Endothelial cell of umbilical vein (primary cell): ENCODE measurements around the gene ACAP1. TPM values are rescaled to one million over a fixed set of nuclear protein-coding genes. Genes with fewer than 3 reads are reported as not detected.
A peak's percentile ranks its signal among the peaks of the same experiment; 100 is the strongest.

Experiments
- BruUV-seq: library from RNA; stranded (reverse); fragments of 400-500 nt; replicated peaks from 2 replicates; lab custom pipeline; 2021; lab: Mats Ljungman, UMichigan
- CTCF ChIA-PET: fragments of 300-600, 350-600 bp; sonication (Branson Sonifier 250); formaldehyde crosslinking; loops from one replicate; lab custom pipeline; 2021; ENCODE audit warnings: antibody characterized with exemption, inconsistent platforms; lab: Charles Lee
- POLR2A ChIA-PET: fragments of 300-600, 350-600 bp; sonication (Branson Sonifier 250); formaldehyde crosslinking; loops from one replicate; lab custom pipeline; 2021; ENCODE audit warnings: antibody characterized with exemption, inconsistent platforms; lab: Charles Lee
- DNase-seq: peaks from one replicate; pipeline ENCODE4 v3.0.0-alpha.2; 2011; ENCODE audit warnings: low read depth, low spot score
- FAIRE-seq: peaks from 2 replicates; lab custom pipeline; 2011; peaks lifted over from hg19 to GRCh38; lab: Jason Lieb, UNC
- H2AFZ ChIP-seq: 2 replicates; pipeline ENCODE4 v1.6.0; 2012; ENCODE audit warnings: low read depth, low read length, control low read depth, inconsistent platforms
- H3K27ac ChIP-seq: 2 replicates; pipeline ENCODE4 v1.5.1; 2011; ENCODE audit warnings: low read depth, mild to moderate bottlenecking, control low read depth, low read length, moderate library complexity; ENCODE audit not compliant: insufficient read depth
- H3K27me3 ChIP-seq, 2 experiments: 2 replicates each; pipeline versions ENCODE4 v1.6.0 to v1.6.1; 2011; ENCODE audit warnings: low read length in 2 of 2, mixed read lengths in 1 of 2; ENCODE audit not compliant: control insufficient read depth in 2 of 2, insufficient read depth in 2 of 2
- H3K36me3 ChIP-seq, 2 experiments: 2 replicates in 1 of 2; 3 replicates in 1 of 2; pipeline ENCODE4 v1.5.1; 2011; ENCODE audit warnings: low read length in 2 of 2, mild to moderate bottlenecking in 1 of 2, moderate library complexity in 1 of 2; ENCODE audit not compliant: control insufficient read depth in 2 of 2, insufficient read depth in 2 of 2; ENCODE audit errors: extremely low read depth in 1 of 2
- H3K4me1 ChIP-seq: 3 replicates; pipeline ENCODE4 v1.5.1; 2011; ENCODE audit warnings: mild to moderate bottlenecking, low read length; ENCODE audit not compliant: control insufficient read depth, insufficient read depth; ENCODE audit errors: extremely low read depth
- H3K4me2 ChIP-seq: 2 replicates; pipeline ENCODE4 v1.6.1; 2011; ENCODE audit warnings: low read length, control low read depth, mixed read lengths; ENCODE audit not compliant: insufficient read depth
- H3K4me3 ChIP-seq, 3 experiments: fragments of 200-600 bp in 1 of 3; sonication (generic), shearing (Covaris generic) in 1 of 3; replicated peaks in 1 of 3; 2 replicates each; pipeline ENCODE4 v1.5.1; 2011 to 2016; ENCODE audit warnings: control low read depth in 3 of 3, low read length in 3 of 3, mild to moderate bottlenecking in 2 of 3, inconsistent platforms in 1 of 3, low read depth in 1 of 3, moderate library complexity in 1 of 3; ENCODE audit not compliant: insufficient read depth in 1 of 3
- H3K79me2 ChIP-seq: 2 replicates; pipeline ENCODE4 v1.6.0; 2012; ENCODE audit warnings: low read length, inconsistent platforms; ENCODE audit not compliant: control insufficient read depth, insufficient read depth
- H3K9ac ChIP-seq: replicated peaks from 2 replicates; pipeline ENCODE3; 2011; ENCODE audit warnings: low read length, control low read depth; ENCODE audit not compliant: insufficient read depth; ENCODE audit errors: extremely low read depth
- H3K9me1 ChIP-seq: replicated peaks from 3 replicates; pipeline ENCODE4 v1.6.0; 2011; ENCODE audit warnings: mild to moderate bottlenecking, low read length; ENCODE audit not compliant: control insufficient read depth, insufficient read depth; ENCODE audit errors: extremely low read depth
- H3K9me3 ChIP-seq: replicated peaks from 2 replicates; pipeline ENCODE4 v1.5.1; 2012; ENCODE audit warnings: low read length, inconsistent platforms; ENCODE audit not compliant: control insufficient read depth, insufficient read depth
- H4K20me1 ChIP-seq: replicated peaks from 2 replicates; pipeline ENCODE3; 2011; ENCODE audit warnings: mild to moderate bottlenecking, low read length; ENCODE audit not compliant: control insufficient read depth, insufficient read depth; ENCODE audit errors: extremely low read depth
- EZH2 ChIP-seq: IDR thresholded peaks from 2 replicates; pipeline ENCODE4 v1.6.1; 2012; ENCODE audit warnings: borderline replicate concordance, low read depth, mild to moderate bottlenecking, moderate library complexity, low read length, inconsistent platforms; ENCODE audit not compliant: severe bottlenecking
- GATA2 ChIP-seq: IDR thresholded peaks from 2 replicates; pipeline ENCODE4 v1.7.0; 2011; ENCODE audit warnings: low read depth, mild to moderate bottlenecking, moderate library complexity, mixed read lengths, low read length; ENCODE audit not compliant: insufficient read length, insufficient read depth
- JUN ChIP-seq: IDR thresholded peaks from 2 replicates; pipeline ENCODE4 v1.6.1; 2011; ENCODE audit warnings: borderline replicate concordance, low read depth; ENCODE audit not compliant: insufficient read length, insufficient read depth
- MYC ChIP-seq: IDR thresholded peaks from one replicate; pipeline ENCODE4 v1.6.1; 2011; ENCODE audit warnings: mild to moderate bottlenecking, low read depth, low read length
- POLR2A ChIP-seq: IDR thresholded peaks from 2 replicates; pipeline ENCODE4 v1.6.1; 2012; ENCODE audit warnings: low read depth, mild to moderate bottlenecking, control low read depth, low read length
- POLR2AphosphoS5 ChIP-seq: IDR thresholded peaks from 2 replicates; pipeline ENCODE4 v1.6.1; 2012; ENCODE audit warnings: low read depth, mild to moderate bottlenecking, control low read depth, low read length, moderate library complexity; ENCODE audit not compliant: insufficient read depth
- dilution Hi-C: fragments of 300-500 bp; cut with MboI; formaldehyde crosslinking; loops from one replicate; pipeline ENCODE4 v1.15.0; 2019; ENCODE audit warnings: low sequenced_read_pairs; ENCODE audit not compliant: extremely low pct_ligation_motif_present
- intact Hi-C: fragments of 100-400 bp; cut with micrococcal nuclease; formaldehyde crosslinking; loops from one replicate; pipeline ENCODE4 v1.10.0; 2022
- polyA plus RNA-seq, 4 experiments: library from polyadenylated mRNA; depleted of rRNA in 3 of 4; stranded (reverse) in 3 of 4; unstranded in 1 of 4; fragments of >200 nt; gene quantifications; 2 replicates each; pipeline versions ENCODE4 v1.2.1 to v1.2.3, GENCODE V29; 2011 to 2012; ENCODE audit warnings: missing spikeins in 1 of 4
- total RNA-seq: library from RNA; stranded (reverse); gene quantifications from 2 replicates; pipeline ENCODE4 v1.2.3, GENCODE V29; 2021
- TF ChIP-seq, protein P1 (sequence below): IDR thresholded peaks from 2 replicates; pipeline ENCODE4 v1.6.1; 2011; ENCODE audit not compliant: insufficient read depth, insufficient read length
- TF ChIP-seq, protein P2 (sequence below), 2 donors: IDR thresholded peaks; 1 replicate in 1 of 2; 2 replicates in 1 of 2; pipeline ENCODE4 v1.5.1; 2011; ENCODE audit warnings: low read length in 2 of 2, mild to moderate bottlenecking in 2 of 2, moderate library complexity in 2 of 2, control low read depth in 1 of 2, inconsistent platforms in 1 of 2, low read depth in 1 of 2; ENCODE audit not compliant: insufficient read depth in 1 of 2; ENCODE audit errors: extremely low read depth in 1 of 2

The ACAP1 gene
- total and polyA plus RNA-seq, 2 donors (not counting 3 experiments of a cell fraction or from before 2014, with no cell fraction given): 0.46 TPM; not detected in 1

GRCh38 chr17:7313890-7314718 lies 22.2 kb upstream of the ACAP1 start:
- DNase-seq (no peak), FAIRE-seq (no peak)
- Histone ChIP-seq H3K27ac (peak overlapping the region; percentile 65), H3K4me2 (peak overlapping the region; percentile 60), H4K20me1 (peaks cover 4% of the 10 kb centered on the region), H3K9ac (peak overlapping the region; percentile 49), H3K9me3 (no peaks in the 10 kb centered on the region), H2AFZ (no peak overlapping the region), H3K4me3 (peak overlapping the region in 2 of 3 experiments; percentile 64 to 87), H3K4me1 (peaks cover 35% of the 10 kb centered on the region), H3K27me3 (no peaks in the 10 kb centered on the region), H3K79me2 (peaks cover 32% of the 10 kb centered on the region), H3K36me3 (peaks cover 33 to 51% of the 10 kb centered on the region in 2 experiments), H3K9me1 (no peaks in the 10 kb centered on the region)
- TF ChIP-seq POLR2A (peak; percentile 30), JUN (no peak), POLR2AphosphoS5 (peak; percentile 40)
- BruUV-seq: TSS peak; percentile 48
- dilution Hi-C loops (no loop called here), intact Hi-C loops (no loop called here)
- CTCF ChIA-PET: interaction anchor here (0.7 to 1.8 kb wide), 6 partner anchors 15 to 268 kb away, joined by 3 to 10 read pairs (median 4); partner anchors contain the start of genes NEURL4 and SLC2A4
- POLR2A ChIA-PET: interaction anchor here (1.0 kb wide), 1 partner anchor 15 kb away, joined by 3 read pairs; the partner anchor contains the start of gene NEURL4

DNA sequence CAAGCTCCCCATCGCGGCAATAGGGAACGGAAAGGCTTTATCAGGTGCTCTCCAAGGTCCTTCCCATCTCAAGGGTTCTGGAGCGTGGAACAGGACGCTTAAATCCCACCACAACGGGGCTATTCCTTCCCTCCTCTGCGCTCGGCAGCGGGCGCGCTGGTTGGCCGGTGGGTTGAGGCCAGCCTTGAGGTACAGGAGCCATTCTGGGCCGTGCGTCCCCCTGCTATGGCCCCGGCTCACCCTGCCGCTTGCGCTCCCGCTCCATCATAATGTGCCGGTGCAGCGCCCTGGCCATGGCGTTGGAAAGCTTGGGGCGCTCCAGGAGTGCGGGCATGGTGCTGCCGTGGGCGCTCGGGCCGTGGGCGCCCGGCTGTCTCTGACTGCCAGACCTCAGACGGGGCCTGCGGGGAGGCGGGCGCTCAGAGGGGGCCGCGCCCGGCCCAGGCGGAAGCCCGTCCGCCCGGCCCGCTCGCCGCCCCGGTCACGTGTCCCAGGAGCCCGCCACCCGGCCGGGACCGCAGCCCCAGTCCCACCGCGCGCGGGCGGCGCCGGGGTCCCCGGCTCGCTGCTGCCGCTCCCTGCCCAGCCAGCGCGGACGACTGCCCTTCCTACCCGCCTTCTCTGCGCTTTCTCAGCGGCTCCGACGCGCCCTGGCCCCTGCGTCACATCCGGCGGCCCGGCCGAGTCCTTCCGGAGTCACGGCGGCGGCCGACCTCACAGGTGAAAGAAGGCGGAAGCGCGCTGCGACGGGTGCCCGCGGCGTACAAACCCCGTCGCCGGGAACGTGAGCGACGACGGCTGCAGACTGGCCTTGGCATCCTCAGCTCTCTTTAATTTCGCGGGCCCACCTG lies 21.4 kb upstream of the ACAP1 start, which contains the start of gene GPS2:
Gene GPS2 (minus strand): TSS at position 642 of the 851 bp plus-strand sequence. CDS start 308 bp downstream, at position 334.
- peak; percentile 84 for DNase-seq
- no TSS peak for BruUV-seq
- peaks cover 27% of the 10 kb centered on the region for H3K4me1 ChIP-seq
- H2AFZ ChIP-seq: peak within 1 kb of the TSS; percentile 75
- H3K4me2 ChIP-seq: peak within 1 kb of the TSS; percentile 60
- dilution Hi-C loops: no loop called here
- CTCF ChIA-PET: interaction anchor here (0.7 to 1.8 kb wide), 6 partner anchors 14 to 269 kb away, joined by 3 to 10 read pairs (median 3); partner anchors contain the start of genes NEURL4 and SLC2A4
- peaks cover 29 to 48% of the 10 kb centered on the region in 2 experiments for H3K36me3 ChIP-seq
- H3K9me1 ChIP-seq: no peaks in the 10 kb centered on the region
- peak within 1 kb of the TSS; percentile 12 to 87 (median 64) for H3K4me3 ChIP-seq
- POLR2A ChIA-PET: interaction anchor here (1.0 kb wide), 1 partner anchor 15 kb away, joined by 3 read pairs; the partner anchor contains the start of gene NEURL4
- H3K79me2 ChIP-seq: peaks cover 24% of the 10 kb centered on the region
- TF ChIP-seq POLR2AphosphoS5: peak; percentile 92
- no peak for TF ChIP-seq GATA2
- no peak for TF ChIP-seq JUN
- TF ChIP-seq, protein P1, sequence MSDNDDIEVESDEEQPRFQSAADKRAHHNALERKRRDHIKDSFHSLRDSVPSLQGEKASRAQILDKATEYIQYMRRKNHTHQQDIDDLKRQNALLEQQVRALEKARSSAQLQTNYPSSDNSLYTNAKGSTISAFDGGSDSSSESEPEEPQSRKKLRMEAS: no peak
- no peak for TF ChIP-seq MYC
- TF ChIP-seq EZH2: no peak
- TF ChIP-seq POLR2A: peak; percentile 76
- TF ChIP-seq, protein P2, sequence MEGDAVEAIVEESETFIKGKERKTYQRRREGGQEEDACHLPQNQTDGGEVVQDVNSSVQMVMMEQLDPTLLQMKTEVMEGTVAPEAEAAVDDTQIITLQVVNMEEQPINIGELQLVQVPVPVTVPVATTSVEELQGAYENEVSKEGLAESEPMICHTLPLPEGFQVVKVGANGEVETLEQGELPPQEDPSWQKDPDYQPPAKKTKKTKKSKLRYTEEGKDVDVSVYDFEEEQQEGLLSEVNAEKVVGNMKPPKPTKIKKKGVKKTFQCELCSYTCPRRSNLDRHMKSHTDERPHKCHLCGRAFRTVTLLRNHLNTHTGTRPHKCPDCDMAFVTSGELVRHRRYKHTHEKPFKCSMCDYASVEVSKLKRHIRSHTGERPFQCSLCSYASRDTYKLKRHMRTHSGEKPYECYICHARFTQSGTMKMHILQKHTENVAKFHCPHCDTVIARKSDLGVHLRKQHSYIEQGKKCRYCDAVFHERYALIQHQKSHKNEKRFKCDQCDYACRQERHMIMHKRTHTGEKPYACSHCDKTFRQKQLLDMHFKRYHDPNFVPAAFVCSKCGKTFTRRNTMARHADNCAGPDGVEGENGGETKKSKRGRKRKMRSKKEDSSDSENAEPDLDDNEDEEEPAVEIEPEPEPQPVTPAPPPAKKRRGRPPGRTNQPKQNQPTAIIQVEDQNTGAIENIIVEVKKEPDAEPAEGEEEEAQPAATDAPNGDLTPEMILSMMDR (IDR thresholded peaks at IDR 0.05; ENCODE audit: extremely low read depth in 1 of 2, insufficient read depth in 1 of 2, low read depth in 1 of 2, low read length in 2 of 2): no peak
- peaks cover 2% of the 10 kb centered on the region for H4K20me1 ChIP-seq
- intact Hi-C loops: loop anchor here (1.0 kb wide), 1 partner anchor 14 kb away; the partner anchor contains the start of gene NEURL4
- H3K9me3 ChIP-seq: no peaks in the 10 kb centered on the region
- FAIRE-seq: peak; percentile 93
- H3K27me3 ChIP-seq: no peaks in the 10 kb centered on the region
- peak within 1 kb of the TSS; percentile 65 for H3K27ac ChIP-seq
- peak within 1 kb of the TSS; percentile 49 for H3K9ac ChIP-seq
